Measurements from ENCODE around the gene GCLC.

Gene GCLC

DNA sequence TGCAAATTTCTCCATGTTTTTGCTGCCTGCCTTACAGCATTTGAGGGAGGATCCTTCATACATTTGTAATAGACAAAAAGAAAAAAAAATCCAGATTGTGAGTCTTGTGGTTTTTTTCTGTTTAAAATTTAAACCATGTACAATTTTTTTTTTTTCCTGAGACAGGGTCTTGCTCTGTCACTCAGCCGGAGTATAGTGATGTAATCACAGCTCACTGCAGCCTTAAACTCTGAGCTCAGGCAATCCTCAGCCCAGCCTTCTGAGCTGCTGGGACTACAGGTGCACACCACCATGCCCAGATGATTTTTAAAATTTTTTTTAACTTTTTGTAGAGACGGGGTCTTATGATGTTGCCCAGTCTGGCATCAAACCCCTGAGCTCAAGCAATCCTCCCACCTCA is 97.0 kb downstream of the GCLC start:
- DNase-seq (ENCODE audit: low read depth): no peak

Measured in activated T-cell treated with anti-CD3 and anti-CD28 coated beads for 24 hours (primary cell).